HepG2 (cell line): Measurements from ENCODE around the gene SYAP1. TPM values are rescaled to one million over a fixed set of nuclear protein-coding genes. Genes with fewer than 3 reads are reported as not detected.

ENCODE experiments used
- ADNP ChIP-seq: sonication (generic); formaldehyde crosslinking; IDR thresholded peaks from 2 replicates; pipeline ENCODE4 v1.4.0; 2020; ENCODE audit warnings: missing genetic modification reagents
- EP300 ChIP-seq, 3 experiments: sonication (generic) in 1 of 3; formaldehyde crosslinking in 1 of 3; IDR thresholded peaks; 2 replicates each; pipeline versions ENCODE4 v1.5.1 to v1.6.1; 2011 to 2020; ENCODE audit warnings: low read depth in 2 of 3, low read length in 2 of 3, borderline replicate concordance in 1 of 3, improper control_type of control experiment in 1 of 3, mild to moderate bottlenecking in 1 of 3, missing genetic modification reagents in 1 of 3, moderate library complexity in 1 of 3
- FUBP1 ChIP-seq: sonication (generic); formaldehyde crosslinking; IDR thresholded peaks from 2 replicates; pipeline ENCODE4 v1.5.1; 2020; ENCODE audit warnings: missing genetic modification reagents, mild to moderate bottlenecking, borderline replicate concordance
- GFI1 ChIP-seq: sonication (generic); formaldehyde crosslinking; IDR thresholded peaks from 2 replicates; pipeline ENCODE4 v1.5.0; 2020; ENCODE audit warnings: missing genetic modification reagents, mild to moderate bottlenecking, borderline replicate concordance
- HNF1A ChIP-seq, 2 experiments: sonication (generic) in 1 of 2; formaldehyde crosslinking in 1 of 2; IDR thresholded peaks; 2 replicates each; pipeline versions ENCODE4 v1.4.0 to v1.6.1; 2016 to 2020; ENCODE audit warnings: borderline replicate concordance in 1 of 2, low read depth in 1 of 2, mild to moderate bottlenecking in 1 of 2, missing genetic modification reagents in 1 of 2
- MED8 ChIP-seq: sonication (generic); formaldehyde crosslinking; IDR thresholded peaks from 2 replicates; pipeline ENCODE4 v1.8.1; 2023; ENCODE audit warnings: mild to moderate bottlenecking, missing genetic modification reagents; ENCODE audit not compliant: insufficient replicate concordance
- NCOA5 ChIP-seq: sonication (generic); formaldehyde crosslinking; IDR thresholded peaks from 2 replicates; pipeline ENCODE4 v1.4.0; 2020; ENCODE audit warnings: missing genetic modification reagents
- POLR2G ChIP-seq: fragments of 200-400 bp; formaldehyde crosslinking; IDR thresholded peaks from 2 replicates; pipeline ENCODE4 v1.6.1; 2018; ENCODE audit warnings: mild to moderate bottlenecking, low read depth, low read length, moderate library complexity
- ZFP36L2 ChIP-seq: sonication (generic); formaldehyde crosslinking; IDR thresholded peaks from 2 replicates; pipeline ENCODE4 v1.4.0; 2020; ENCODE audit warnings: missing genetic modification reagents
- ZNF12 ChIP-seq: sonication (generic); formaldehyde crosslinking; IDR thresholded peaks from 2 replicates; pipeline ENCODE4 v1.5.0; 2020; ENCODE audit warnings: missing genetic modification reagents
- polyA plus RNA-seq, 8 experiments: library from polyadenylated mRNA; depleted of rRNA in 3 of 8; stranded (reverse) in 7 of 8; unstranded in 1 of 8; fragments of >200 nt; fragmentation: Illumina TruSeq in 4 of 8; extraction: Trizol in 4 of 8; gene quantifications; 2 replicates each; pipeline versions ENCODE4 v1.2.1 to v1.2.3, GENCODE V29; 2011 to 2016; ENCODE audit warnings: low read depth in 4 of 8, missing spikeins in 1 of 8, mixed read lengths in 1 of 8; ENCODE audit not compliant: insufficient read depth in 1 of 8
- total RNA-seq, 5 experiments: library from RNA; depleted of rRNA; stranded (reverse); fragments of >200 nt; fragmentation: Illumina TruSeq; extraction: Trizol; gene quantifications; 2 replicates each; pipeline ENCODE4 v1.2.3, GENCODE V29; 2016; ENCODE audit warnings: low read depth in 1 of 5
- TF ChIP-seq, protein P1 (sequence below): sonication (generic); formaldehyde crosslinking; IDR thresholded peaks from 2 replicates; pipeline ENCODE4 v1.5.0; 2020; ENCODE audit warnings: mild to moderate bottlenecking, missing genetic modification reagents
- TF ChIP-seq, protein P2 (sequence below): IDR thresholded peaks from 2 replicates; pipeline ENCODE4 v1.6.1; 2016; ENCODE audit warnings: low read depth, control low read depth
- TF ChIP-seq, protein P3 (sequence below): conservative IDR thresholded peaks from 2 replicates; pipeline ENCODE4 v1.6.1; 2018; ENCODE audit warnings: missing genetic modification reagents

SYAP1 gene
- total and polyA plus RNA-seq, 2 of the 13 experiments (the other 11 are each of a cell fraction or from before 2014, with no cell fraction given) = 4.9 to 18.5 TPM

- TF ChIP-seq HNF1A (IDR thresholded peaks at IDR 0.05; ENCODE audit: low read depth) (0 out of 2 replicates have a peak, but pooled peaks have one; percentile 10), HNF1A (CRISPR knock-in tag; IDR thresholded peaks at IDR 0.05; ENCODE audit: borderline replicate concordance) (no peak), ADNP (no peak), POLR2G (peak; percentile 99), GFI1 (peak; percentile 85), ZFP36L2 (CRISPR knock-in tag) (no peak), EP300 (IDR thresholded peaks at IDR 0.05; ENCODE audit: low read depth in 2 of 2, low read length in 2 of 2) (peak in 1 of 2 experiments; percentile 16; a peak in 1 of 4 replicates), EP300 (CRISPR knock-in tag; IDR thresholded peaks at IDR 0.05; ENCODE audit: borderline replicate concordance) (no peak), ZNF12 (CRISPR knock-in tag) (no peak), FUBP1 (CRISPR knock-in tag) (no peak), MED8 (CRISPR knock-in tag) (peak; percentile 93), NCOA5 (CRISPR knock-in tag) (no peak)
- TF ChIP-seq, protein P1, sequence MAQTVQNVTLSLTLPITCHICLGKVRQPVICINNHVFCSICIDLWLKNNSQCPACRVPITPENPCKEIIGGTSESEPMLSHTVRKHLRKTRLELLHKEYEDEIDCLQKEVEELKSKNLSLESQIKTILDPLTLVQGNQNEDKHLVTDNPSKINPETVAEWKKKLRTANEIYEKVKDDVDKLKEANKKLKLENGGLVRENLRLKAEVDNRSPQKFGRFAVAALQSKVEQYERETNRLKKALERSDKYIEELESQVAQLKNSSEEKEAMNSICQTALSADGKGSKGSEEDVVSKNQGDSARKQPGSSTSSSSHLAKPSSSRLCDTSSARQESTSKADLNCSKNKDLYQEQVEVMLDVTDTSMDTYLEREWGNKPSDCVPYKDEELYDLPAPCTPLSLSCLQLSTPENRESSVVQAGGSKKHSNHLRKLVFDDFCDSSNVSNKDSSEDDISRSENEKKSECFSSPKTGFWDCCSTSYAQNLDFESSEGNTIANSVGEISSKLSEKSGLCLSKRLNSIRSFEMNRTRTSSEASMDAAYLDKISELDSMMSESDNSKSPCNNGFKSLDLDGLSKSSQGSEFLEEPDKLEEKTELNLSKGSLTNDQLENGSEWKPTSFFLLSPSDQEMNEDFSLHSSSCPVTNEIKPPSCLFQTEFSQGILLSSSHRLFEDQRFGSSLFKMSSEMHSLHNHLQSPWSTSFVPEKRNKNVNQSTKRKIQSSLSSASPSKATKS (CRISPR knock-in tag) = no peak
- TF ChIP-seq, protein P2, sequence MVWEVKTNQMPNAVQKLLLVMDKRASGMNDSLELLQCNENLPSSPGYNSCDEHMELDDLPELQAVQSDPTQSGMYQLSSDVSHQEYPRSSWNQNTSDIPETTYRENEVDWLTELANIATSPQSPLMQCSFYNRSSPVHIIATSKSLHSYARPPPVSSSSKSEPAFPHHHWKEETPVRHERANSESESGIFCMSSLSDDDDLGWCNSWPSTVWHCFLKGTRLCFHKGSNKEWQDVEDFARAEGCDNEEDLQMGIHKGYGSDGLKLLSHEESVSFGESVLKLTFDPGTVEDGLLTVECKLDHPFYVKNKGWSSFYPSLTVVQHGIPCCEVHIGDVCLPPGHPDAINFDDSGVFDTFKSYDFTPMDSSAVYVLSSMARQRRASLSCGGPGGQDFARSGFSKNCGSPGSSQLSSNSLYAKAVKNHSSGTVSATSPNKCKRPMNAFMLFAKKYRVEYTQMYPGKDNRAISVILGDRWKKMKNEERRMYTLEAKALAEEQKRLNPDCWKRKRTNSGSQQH (CRISPR knock-in tag) = no peak
- TF ChIP-seq, protein P3, sequence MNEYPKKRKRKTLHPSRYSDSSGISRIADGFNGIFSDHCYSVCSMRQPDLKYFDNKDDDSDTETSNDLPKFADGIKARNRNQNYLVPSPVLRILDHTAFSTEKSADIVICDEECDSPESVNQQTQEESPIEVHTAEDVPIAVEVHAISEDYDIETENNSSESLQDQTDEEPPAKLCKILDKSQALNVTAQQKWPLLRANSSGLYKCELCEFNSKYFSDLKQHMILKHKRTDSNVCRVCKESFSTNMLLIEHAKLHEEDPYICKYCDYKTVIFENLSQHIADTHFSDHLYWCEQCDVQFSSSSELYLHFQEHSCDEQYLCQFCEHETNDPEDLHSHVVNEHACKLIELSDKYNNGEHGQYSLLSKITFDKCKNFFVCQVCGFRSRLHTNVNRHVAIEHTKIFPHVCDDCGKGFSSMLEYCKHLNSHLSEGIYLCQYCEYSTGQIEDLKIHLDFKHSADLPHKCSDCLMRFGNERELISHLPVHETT (CRISPR knock-in tag) = no peak
Measured at GRCh38 chrX:16771483-16772398, 52.3 kb downstream of the SYAP1 start (continued).
